Measurements from ENCODE around the gene CT47A1. TPM values are rescaled to one million over a fixed set of nuclear protein-coding genes. Genes with fewer than 3 reads are reported as not detected.

The CT47A1 gene
- total RNA-seq, 2 donors from 2014 or later: not detected

DNA sequence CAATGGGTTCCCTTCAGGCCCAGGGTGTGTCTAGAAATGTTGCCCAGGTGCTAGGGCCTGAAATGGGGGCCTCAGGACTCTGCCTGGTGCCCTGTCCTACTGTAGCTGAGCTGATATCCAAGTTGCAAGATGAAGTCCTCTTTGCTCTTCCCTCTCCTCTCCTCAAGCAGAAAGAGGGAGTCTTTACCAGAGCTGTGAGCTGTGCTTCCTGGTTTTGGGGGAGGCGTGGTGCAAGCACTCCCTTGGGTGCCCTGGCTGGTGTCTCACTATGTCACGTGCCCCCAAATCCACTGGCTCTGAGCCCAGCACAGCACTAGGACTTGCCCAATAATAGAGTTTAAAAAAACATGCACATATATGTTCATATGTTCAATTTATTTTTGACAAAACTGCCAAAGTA is 29.3 kb upstream of the CT47A1 start:
- H3K9ac ChIP-seq (ENCODE audit: extremely low read depth, low read length, poor library complexity, severe bottlenecking): no peak overlapping the region
- H3K4me1 ChIP-seq (ENCODE audit: control insufficient read depth, insufficient read depth, low read length): no peaks in the 10 kb centered on the region
- no peak overlapping the region for H3K27ac ChIP-seq (ENCODE audit: low read depth, low read length)
- Mint-ChIP-seq H3K4me3 (no peak overlapping the region), H3K9me3 (peaks cover 43% of the 10 kb centered on the region), H3K27me3 (ENCODE audit: insufficient read depth) (no peaks in the 10 kb centered on the region), H3K4me1 (peaks cover 3% of the 10 kb centered on the region), H3K27ac (no peak overlapping the region), H3K36me3 (ENCODE audit: low read depth) (no peaks in the 10 kb centered on the region)
- no peaks in the 10 kb centered on the region for H3K9me3 ChIP-seq (ENCODE audit: control insufficient read depth, low read length)
- WGBS, 2 experiments (ENCODE audit: insufficient coverage in 1 of 2, insufficient read length in 1 of 2): 100% methylated on average over 2 of the region's 2 CpGs; no CpG with 5 or more reads in 1 of the 2 experiments
- H3K4me3 ChIP-seq (ENCODE audit: low read length): no peak overlapping the region
- H3K27me3 ChIP-seq (ENCODE audit: control insufficient read depth, insufficient read depth, low read length, poor library complexity, severe bottlenecking): no peaks in the 10 kb centered on the region
- no peaks in the 10 kb centered on the region for H3K36me3 ChIP-seq (ENCODE audit: control insufficient read depth, insufficient read depth, low read length)
- DNase-seq: no peak
- TF ChIP-seq, protein P1, sequence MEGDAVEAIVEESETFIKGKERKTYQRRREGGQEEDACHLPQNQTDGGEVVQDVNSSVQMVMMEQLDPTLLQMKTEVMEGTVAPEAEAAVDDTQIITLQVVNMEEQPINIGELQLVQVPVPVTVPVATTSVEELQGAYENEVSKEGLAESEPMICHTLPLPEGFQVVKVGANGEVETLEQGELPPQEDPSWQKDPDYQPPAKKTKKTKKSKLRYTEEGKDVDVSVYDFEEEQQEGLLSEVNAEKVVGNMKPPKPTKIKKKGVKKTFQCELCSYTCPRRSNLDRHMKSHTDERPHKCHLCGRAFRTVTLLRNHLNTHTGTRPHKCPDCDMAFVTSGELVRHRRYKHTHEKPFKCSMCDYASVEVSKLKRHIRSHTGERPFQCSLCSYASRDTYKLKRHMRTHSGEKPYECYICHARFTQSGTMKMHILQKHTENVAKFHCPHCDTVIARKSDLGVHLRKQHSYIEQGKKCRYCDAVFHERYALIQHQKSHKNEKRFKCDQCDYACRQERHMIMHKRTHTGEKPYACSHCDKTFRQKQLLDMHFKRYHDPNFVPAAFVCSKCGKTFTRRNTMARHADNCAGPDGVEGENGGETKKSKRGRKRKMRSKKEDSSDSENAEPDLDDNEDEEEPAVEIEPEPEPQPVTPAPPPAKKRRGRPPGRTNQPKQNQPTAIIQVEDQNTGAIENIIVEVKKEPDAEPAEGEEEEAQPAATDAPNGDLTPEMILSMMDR (conservative IDR thresholded peaks at IDR 0.05): no peak

DNA sequence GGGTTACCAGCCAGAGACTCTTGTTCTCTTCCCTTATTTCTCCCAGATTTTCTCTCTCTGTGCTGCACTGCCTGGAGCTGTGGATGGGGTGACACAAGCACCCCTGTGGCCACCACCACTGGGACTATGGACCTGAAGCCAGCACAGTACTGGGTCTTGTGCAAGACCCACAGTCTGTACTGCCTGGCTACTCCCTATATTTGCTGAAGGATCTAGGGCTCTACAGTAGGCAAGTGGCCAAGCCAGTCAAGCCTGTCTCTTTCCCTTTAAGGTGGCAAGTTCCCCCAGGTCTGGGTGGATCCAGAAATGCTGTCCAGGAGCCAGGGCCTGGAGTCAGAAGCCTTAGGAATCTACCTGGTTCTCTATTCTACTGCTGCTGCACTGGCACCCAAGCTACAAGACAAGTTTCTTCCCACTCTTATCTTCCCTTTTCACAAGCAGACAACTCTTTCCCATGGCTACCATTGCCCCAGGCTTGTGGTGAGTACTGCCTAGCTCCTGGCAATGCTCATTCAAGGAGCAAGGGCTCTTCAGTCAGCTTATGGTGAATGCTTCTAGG is 28.4 kb upstream of the CT47A1 start:
- H3K27me3 Mint-ChIP-seq (ENCODE audit: insufficient read depth): no peaks in the 10 kb centered on the region
- no peaks in the 10 kb centered on the region for H3K36me3 ChIP-seq (ENCODE audit: control insufficient read depth, insufficient read depth, low read length)
- no peak overlapping the region for H3K27ac Mint-ChIP-seq
- H3K27ac ChIP-seq (ENCODE audit: low read depth, low read length): no peak overlapping the region
- TF ChIP-seq, protein P1 (conservative IDR thresholded peaks at IDR 0.05): no peak
- H3K36me3 Mint-ChIP-seq (ENCODE audit: low read depth): no peaks in the 10 kb centered on the region
- H3K4me3 ChIP-seq (ENCODE audit: low read length): no peak overlapping the region
- no peaks in the 10 kb centered on the region for H3K4me1 ChIP-seq (ENCODE audit: control insufficient read depth, insufficient read depth, low read length)
- H3K27me3 ChIP-seq (ENCODE audit: control insufficient read depth, insufficient read depth, low read length, poor library complexity, severe bottlenecking): no peaks in the 10 kb centered on the region
- peaks cover 46% of the 10 kb centered on the region for H3K9me3 Mint-ChIP-seq
- no peak overlapping the region for H3K9ac ChIP-seq (ENCODE audit: extremely low read depth, low read length, poor library complexity, severe bottlenecking)
- H3K4me1 Mint-ChIP-seq: peaks cover 3% of the 10 kb centered on the region
- H3K9me3 ChIP-seq (ENCODE audit: control insufficient read depth, low read length): no peaks in the 10 kb centered on the region
- no peak overlapping the region for H3K4me3 Mint-ChIP-seq
- DNase-seq: no peak

DNA sequence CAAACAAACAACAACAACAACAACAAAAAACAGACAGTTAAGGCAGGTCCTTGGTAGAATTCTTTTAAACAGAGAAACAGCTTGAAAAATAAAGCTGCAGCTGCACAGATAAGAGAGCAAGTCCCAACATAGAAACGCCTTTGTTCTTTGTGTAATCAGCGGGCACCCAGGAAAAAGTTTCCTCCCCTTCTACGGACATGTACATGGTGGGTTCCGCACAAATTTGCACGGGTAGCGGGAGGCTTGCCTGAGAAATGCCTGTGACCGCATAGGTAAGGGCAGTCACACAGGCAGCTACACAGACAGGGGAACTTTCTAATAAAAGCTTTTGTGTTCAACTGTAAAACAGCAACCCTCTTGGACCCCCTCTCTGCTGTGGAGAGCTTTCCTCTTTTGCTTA is 25.7 kb upstream of the CT47A1 start:
- H3K9me3 Mint-ChIP-seq: peaks cover 53% of the 10 kb centered on the region

More for the DNA sequence above, 25.7 kb upstream of the CT47A1 start:
- Histone ChIP-seq H3K27ac (ENCODE audit: low read depth, low read length) (no peak overlapping the region), H3K27me3 (ENCODE audit: control insufficient read depth, insufficient read depth, low read length, poor library complexity, severe bottlenecking) (no peaks in the 10 kb centered on the region), H3K4me1 (ENCODE audit: control insufficient read depth, insufficient read depth, low read length) (no peaks in the 10 kb centered on the region), H3K4me3 (ENCODE audit: low read length) (no peak overlapping the region), H3K9ac (ENCODE audit: extremely low read depth, low read length, poor library complexity, severe bottlenecking) (no peak overlapping the region), H3K9me3 (ENCODE audit: control insufficient read depth, low read length) (no peaks in the 10 kb centered on the region), H3K36me3 (ENCODE audit: control insufficient read depth, insufficient read depth, low read length) (no peaks in the 10 kb centered on the region)
- H3K27me3 Mint-ChIP-seq (ENCODE audit: insufficient read depth): no peaks in the 10 kb centered on the region
- WGBS, 2 experiments (ENCODE audit: insufficient coverage in 1 of 2, insufficient read length in 1 of 2): 92% methylated on average over 7 of the region's 7 CpGs; no CpG with 5 or more reads in 1 of the 2 experiments
- DNase-seq: no peak
- TF ChIP-seq, protein P1 (conservative IDR thresholded peaks at IDR 0.05): no peak
- H3K27ac Mint-ChIP-seq: no peak overlapping the region
- no peaks in the 10 kb centered on the region for H3K36me3 Mint-ChIP-seq (ENCODE audit: low read depth)
- peaks cover 3% of the 10 kb centered on the region for H3K4me1 Mint-ChIP-seq
- H3K4me3 Mint-ChIP-seq: no peak overlapping the region

All from endodermal cell (in vitro differentiated cells).